ENCODE results near the gene RBFOX2.
A peak's percentile ranks its signal among the peaks of the same experiment; 100 is the strongest.
"Not testable (repeated sequence)": the region's sequence is repeated elsewhere in the genome, so short reads cannot be mapped to it uniquely, and the experiment has no call there.

Gene RBFOX2, protein sequence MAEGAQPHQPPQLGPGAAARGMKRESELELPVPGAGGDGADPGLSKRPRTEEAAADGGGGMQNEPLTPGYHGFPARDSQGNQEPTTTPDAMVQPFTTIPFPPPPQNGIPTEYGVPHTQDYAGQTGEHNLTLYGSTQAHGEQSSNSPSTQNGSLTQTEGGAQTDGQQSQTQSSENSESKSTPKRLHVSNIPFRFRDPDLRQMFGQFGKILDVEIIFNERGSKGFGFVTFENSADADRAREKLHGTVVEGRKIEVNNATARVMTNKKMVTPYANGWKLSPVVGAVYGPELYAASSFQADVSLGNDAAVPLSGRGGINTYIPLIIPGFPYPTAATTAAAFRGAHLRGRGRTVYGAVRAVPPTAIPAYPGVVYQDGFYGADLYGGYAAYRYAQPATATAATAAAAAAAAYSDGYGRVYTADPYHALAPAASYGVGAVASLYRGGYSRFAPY

GRCh38 chr22:36028646-36029405 is at the start of gene RBFOX2:
Gene RBFOX2 (minus strand): TSS chr22:36028824. CDS start chr22:36028425, 399 bp downstream.
- peak; percentile 91 for DNase-seq

DNA sequence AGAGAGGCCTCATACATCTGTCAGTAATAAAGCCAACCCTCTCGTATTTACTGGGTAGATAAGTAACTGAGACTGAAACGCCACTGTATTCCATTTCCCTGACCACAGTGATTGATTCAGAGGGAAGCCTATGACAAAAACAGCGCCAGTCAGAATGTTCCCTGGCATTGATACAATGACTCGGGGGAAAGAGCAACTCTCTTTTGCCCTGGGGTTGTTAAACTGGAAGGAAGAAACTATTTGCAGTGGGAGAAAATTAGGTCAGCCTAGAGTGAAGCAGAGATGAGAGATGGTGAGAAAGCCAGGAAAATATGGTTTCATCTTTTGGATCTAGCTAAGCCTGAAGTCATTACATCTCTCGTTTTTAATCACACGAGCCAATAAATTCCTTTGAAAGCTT is 48.6 kb upstream of the RBFOX2 start:
- DNase-seq: no peak

DNA sequence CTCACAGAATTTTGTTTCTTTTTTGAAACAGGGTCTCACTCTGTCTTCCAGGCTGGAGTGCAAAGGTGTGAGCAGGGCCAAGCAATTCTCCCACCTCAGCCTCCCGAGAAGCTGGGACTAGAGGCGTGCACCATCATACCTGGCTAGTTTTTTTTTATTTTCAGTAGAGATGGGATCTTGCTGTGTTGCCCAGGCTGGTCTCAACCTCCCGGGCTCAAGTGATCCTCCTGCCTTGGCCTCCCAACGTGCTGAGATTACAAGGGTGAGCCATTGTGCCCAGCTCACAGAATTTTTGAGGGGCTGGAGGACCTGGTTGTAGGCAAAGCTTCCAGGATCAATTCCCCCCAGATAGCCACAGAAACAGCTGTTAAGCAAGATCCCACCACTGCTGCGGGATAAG is 47.1 kb upstream of the RBFOX2 start:
- no peak for DNase-seq

- DNase-seq: no peak
Observed at GRCh38 chr22:36075230-36075629, 46.6 kb upstream of the RBFOX2 start.

DNA sequence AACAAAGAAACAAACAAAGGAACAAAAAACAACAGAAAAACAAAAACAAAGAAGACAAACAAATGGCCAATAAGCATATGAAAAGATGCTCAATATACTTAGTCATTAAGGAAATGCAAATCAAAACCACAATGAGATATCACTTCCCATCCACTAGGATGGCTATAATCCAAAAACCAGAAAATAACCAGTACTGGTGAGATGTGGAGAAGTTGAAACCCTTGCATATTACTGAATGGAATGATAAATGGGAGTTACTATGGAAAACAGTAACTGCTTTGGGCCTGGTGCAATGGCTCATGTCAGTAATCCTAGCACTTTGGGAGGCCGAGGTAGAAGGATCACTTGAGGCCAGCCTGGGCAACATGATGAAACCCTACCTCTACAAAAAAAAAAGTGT is 44.9 kb upstream of the RBFOX2 start:
- DNase-seq: no peak

DNA sequence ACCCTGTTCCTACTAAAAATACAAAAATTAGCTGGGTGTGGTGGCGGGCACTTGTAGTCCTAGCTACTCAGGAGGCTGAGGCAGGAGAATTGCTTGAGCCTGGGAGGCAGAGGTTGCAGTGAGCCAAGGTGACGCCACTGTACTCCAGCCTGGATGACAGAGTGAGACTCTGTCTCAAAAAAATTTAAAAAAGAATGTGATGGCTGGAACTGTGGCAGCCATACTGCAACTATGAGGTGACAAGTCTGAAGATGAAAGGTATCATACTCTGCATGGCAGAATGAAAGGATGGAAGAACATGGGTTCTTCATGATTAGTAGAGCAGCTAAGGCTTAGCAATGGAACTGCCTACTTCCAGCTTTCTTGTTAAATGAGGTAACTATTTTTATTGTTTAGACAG is 42.0 kb upstream of the RBFOX2 start:
- not testable (repeated sequence) for DNase-seq

DNA sequence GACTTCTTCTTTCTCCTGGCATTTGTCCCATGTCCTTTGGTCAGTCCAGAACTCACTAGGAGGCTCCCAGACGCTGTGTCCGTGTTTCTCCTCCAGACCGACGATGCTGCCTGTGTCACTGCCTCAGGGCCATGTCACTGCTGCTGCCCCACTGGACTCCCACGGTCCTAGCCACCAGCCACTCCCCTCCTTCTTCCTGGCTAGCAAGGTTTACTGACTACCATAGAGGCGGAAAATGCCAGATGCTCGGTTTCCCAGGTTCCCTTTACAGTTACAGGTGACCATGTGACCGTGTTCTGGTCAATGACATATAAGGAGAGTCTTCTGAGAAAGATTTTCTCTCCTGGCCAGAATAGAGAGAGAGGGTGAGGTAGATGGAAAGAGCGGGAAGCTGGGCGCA is 40.7 kb upstream of the RBFOX2 start:
- DNase-seq: peak; percentile 0

GRCh38 chr22:36068776-36069344 is 40.2 kb upstream of the RBFOX2 start:
- DNase-seq: peak; percentile 24

DNA sequence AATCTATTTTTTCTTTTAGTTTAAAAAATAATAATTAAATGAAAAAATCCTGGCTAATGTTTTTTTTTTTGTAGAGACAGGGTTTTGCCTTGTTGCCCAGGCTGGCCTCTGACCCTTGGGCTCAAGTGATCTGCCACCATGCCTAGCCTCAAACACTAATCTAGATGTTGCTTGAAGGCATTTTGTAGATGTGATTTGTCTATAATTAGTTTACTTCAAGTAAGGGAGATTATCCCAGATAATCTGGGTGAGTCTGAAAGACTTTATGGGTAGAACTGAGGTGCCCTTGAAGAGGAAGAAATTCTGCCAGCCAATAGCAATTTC is 38.6 kb upstream of the RBFOX2 start:
- DNase-seq: no peak

- peak; percentile 89 for DNase-seq
Observed at GRCh38 chr22:36065775-36066544, 37.3 kb upstream of the RBFOX2 start.

DNA sequence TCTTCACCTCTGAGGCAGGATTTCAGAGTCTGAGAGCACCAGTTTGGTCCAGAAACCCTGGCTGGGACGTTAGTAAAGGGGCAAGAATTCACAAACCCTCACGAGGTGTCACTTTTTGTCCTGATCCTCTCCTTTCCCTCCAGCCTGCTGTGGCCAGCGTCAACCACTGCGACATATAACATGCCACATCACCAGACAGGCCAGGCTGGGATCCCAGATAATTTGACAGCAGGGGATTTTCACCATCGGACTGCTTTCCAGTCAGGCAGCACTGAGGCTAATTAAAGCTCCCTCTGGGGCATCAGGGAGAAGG is 36.8 kb upstream of the RBFOX2 start:
- no peak for DNase-seq

- no peak for DNase-seq
Observed at GRCh38 chr22:36064358-36064757, 35.7 kb upstream of the RBFOX2 start.

DNA sequence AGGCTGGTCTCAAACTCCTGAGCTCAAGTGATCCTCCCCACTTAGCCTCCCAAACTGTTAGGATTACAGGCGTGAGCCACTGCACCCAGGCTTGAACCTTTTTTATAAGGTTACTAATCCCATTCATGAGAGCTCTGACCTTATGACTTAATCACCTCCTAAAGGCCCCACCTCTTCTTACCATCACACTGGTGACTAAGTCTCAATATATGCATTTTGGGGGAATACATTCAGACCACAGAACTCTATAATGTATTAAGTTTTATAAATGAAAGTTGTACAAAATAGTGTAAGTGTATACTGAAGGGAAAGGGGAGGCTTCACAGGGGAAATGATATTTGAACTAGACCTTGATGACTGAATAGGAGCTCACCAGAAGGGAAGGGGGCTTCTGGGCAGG is 28.4 kb upstream of the RBFOX2 start:
- no peak for DNase-seq

- no peak for DNase-seq
Observed at GRCh38 chr22:36055376-36056295, 27.0 kb upstream of the RBFOX2 start.

DNA sequence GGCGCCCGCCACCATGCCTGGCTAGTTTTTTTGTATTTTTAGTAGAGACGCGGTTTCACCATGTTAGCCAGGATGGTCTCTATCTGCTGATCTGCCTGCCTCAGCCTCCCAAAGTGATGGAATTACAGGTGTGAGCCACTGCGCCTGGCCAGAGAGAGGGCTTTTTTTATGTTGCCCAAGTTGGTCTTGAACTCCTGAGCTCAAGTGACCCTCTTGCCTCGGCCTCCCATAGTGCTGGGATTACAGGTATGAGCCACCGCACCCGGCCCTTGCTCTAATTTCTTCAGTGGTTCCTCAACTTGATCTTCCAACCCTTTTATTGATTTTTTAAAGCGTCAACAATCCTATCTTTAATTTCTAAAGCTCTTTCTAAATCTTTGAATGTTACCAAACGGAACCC is 25.8 kb upstream of the RBFOX2 start:
- DNase-seq: not testable (repeated sequence)

DNA sequence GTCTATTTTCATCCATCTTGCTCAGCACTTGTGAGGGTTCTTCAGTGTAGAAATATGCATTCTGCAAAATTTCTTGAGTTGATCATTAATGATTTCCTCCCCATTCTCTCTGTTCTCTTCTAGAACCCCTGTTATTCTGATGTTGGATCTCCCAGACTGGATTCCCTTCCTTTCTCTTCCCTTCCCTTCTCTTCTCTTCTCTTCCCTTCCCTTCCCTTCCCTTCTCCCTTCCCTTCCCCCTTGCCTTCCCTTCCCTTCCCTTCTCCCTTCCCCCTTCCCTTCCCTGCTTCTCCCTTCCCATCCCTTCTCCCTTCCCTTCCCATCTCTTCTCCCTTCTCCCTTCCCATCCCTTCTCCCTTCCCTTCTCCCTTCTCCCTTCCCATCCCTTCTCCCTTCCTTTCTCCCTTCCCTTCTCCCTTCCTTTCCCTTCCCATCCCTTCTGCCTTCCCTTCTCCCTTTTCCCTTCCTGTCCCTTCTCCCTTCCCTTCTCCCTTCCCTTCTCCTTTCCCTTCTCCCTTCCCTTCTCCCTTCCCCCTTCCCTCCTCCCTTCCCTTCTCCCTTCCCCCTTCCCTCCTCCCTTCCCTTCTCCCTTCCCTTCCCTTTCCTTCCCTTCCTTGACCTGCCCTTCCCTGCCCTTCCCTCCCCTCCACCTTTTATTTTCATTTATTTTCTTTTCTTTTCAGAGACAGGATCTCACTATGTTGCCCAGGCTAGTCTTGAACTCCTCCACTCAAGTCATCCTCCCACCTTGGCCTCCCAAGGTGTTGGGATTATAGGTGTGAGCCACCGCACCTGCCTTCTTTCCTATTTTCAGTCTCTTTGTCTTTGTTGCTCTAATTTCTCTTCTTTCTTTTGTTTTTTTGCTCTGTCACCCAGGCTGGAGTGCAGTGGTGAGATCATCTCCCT is 24.9 kb upstream of the RBFOX2 start:
- DNase-seq: no peak

GRCh38 chr22:36052505-36052941 is 23.9 kb upstream of the RBFOX2 start:
- peak; percentile 63 for DNase-seq

DNA sequence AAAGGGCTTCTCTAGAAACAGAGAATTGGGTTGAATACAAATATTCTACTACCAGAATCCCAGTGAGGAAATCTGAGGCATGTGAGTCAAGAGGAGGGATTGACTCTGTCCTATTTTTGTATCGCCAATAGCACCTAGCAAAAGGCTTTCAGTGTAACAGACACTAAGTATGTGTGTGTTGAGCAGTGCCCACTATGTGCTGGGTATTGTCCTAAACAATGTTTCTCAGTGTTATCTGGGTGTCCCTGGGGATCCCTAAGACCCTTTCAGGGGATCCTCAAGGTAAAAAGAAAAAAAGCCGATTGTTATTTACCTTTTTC is 21.0 kb upstream of the RBFOX2 start:
- no peak for DNase-seq

GRCh38 chr22:36048911-36049677 is 20.5 kb upstream of the RBFOX2 start:
- DNase-seq: no peak

GRCh38 chr22:36044517-36044916 is 15.9 kb upstream of the RBFOX2 start:
- DNase-seq: not testable (repeated sequence)
